DOHH2 (cell line): ENCODE results near the gene ADCY7.

ENCODE experiments used
- H3F3A ChIP-seq: fragments of 200-600 bp; sonication (generic), shearing (Covaris generic); 2 replicates; pipeline ENCODE4 v1.6.0; 2016; ENCODE audit warnings: antibody characterized with exemption, mild to moderate bottlenecking; ENCODE audit not compliant: control insufficient read depth, insufficient read depth
- H3K27ac ChIP-seq: fragments of 200-600 bp; sonication (generic); 2 replicates; pipeline ENCODE4 v1.5.1; 2014; ENCODE audit warnings: low read depth, mild to moderate bottlenecking, low read length, moderate library complexity
- H3K27me3 ChIP-seq: fragments of 200-600 bp; sonication (generic); 2 replicates; pipeline ENCODE4 v1.6.1; 2014; ENCODE audit warnings: mild to moderate bottlenecking, low read length, mixed read lengths; ENCODE audit not compliant: control insufficient read depth
- H3K36me3 ChIP-seq: fragments of 200-600 bp; sonication (generic); 2 replicates; pipeline ENCODE4 v1.6.1; 2014; ENCODE audit warnings: mild to moderate bottlenecking, low read length, moderate library complexity, mixed read lengths; ENCODE audit not compliant: control insufficient read depth
- H3K4me1 ChIP-seq: fragments of 200-600 bp; sonication (generic); 2 replicates; pipeline ENCODE4 v1.6.1; 2014; ENCODE audit warnings: mild to moderate bottlenecking, low read length, mixed read lengths; ENCODE audit not compliant: control insufficient read depth
- H3K4me2 ChIP-seq: fragments of 200-600 bp; sonication (generic); 2 replicates; pipeline ENCODE4 v1.6.0; 2014; ENCODE audit warnings: mild to moderate bottlenecking, low read length, moderate library complexity
- H3K4me3 ChIP-seq: fragments of 200-600 bp; sonication (generic); 2 replicates; pipeline ENCODE4 v1.5.1; 2014; ENCODE audit warnings: mild to moderate bottlenecking, low read length, mixed read lengths
- H3K79me2 ChIP-seq: fragments of 200-600 bp; sonication (generic); 2 replicates; pipeline ENCODE4 v1.6.1; 2014; ENCODE audit warnings: mild to moderate bottlenecking, low read length, mixed read lengths; ENCODE audit not compliant: control insufficient read depth
- H3K9me2 ChIP-seq: fragments of 200-600 bp; sonication (generic); replicated peaks from 2 replicates; pipeline ENCODE4 v1.6.1; 2014; ENCODE audit warnings: mild to moderate bottlenecking, low read length, mixed read lengths; ENCODE audit not compliant: control insufficient read depth
- H3K9me3 ChIP-seq: fragments of 200-600 bp; sonication (generic); 2 replicates; pipeline ENCODE4 v1.6.1; 2014; ENCODE audit warnings: antibody characterized with exemption, low read length, mixed read lengths; ENCODE audit not compliant: control insufficient read depth, insufficient read depth
- H4K20me1 ChIP-seq: fragments of 200-600 bp; sonication (generic); 2 replicates; pipeline ENCODE4 v1.6.0; 2014; ENCODE audit warnings: low read depth, mild to moderate bottlenecking, antibody characterized with exemption, low read length, moderate library complexity; ENCODE audit not compliant: control insufficient read depth, insufficient read depth
- CTCF ChIP-seq: fragments of 200-600 bp; sonication (generic); IDR thresholded peaks from one replicate; pipeline ENCODE4 v1.5.1; 2014; ENCODE audit warnings: antibody characterized with exemption, mild to moderate bottlenecking, low read depth, low read length; ENCODE audit not compliant: poor library complexity, severe bottlenecking
- EZH2phosphoT487 ChIP-seq: fragments of 200-600 bp; sonication (generic); IDR thresholded peaks from 2 replicates; pipeline ENCODE4 v1.6.1; 2017; ENCODE audit warnings: borderline replicate concordance, mild to moderate bottlenecking, antibody characterized with exemption, low read length, moderate library complexity, mixed read lengths

Gene ADCY7

GRCh38 chr16:50289950-50290764, 23.8 kb downstream of the ADCY7 start:
- H3K36me3 ChIP-seq, result peaks cover 7% of the 10 kb centered on the region; the same call in 1 of the 2 replicates
- H3K27ac ChIP-seq, result no peak overlapping the region
- no peaks in the 10 kb centered on the region for H3K4me1 ChIP-seq
- TF ChIP-seq CTCF, result no peak
- TF ChIP-seq EZH2phosphoT487, result no peak
- H3K9me3 ChIP-seq, result no peaks in the 10 kb centered on the region
- no peaks in the 10 kb centered on the region for H4K20me1 ChIP-seq
- no peaks in the 10 kb centered on the region for H3K27me3 ChIP-seq
- H3K9me2 ChIP-seq, result no peaks in the 10 kb centered on the region
- peaks cover 6% of the 10 kb centered on the region for H3K79me2 ChIP-seq
- no peak overlapping the region for H3K4me3 ChIP-seq
- H3K4me2 ChIP-seq, result no peak overlapping the region
- no peaks in the 10 kb centered on the region for H3F3A ChIP-seq

GRCh38 chr16:50290856-50291255, 24.5 kb downstream of the ADCY7 start:
- peaks cover 7% of the 10 kb centered on the region; the same call in 1 of the 2 replicates for H3K36me3 ChIP-seq
- no peak overlapping the region for H3K27ac ChIP-seq

GRCh38 chr16:50291719-50292565, 25.6 kb downstream of the ADCY7 start:
- TF ChIP-seq EZH2phosphoT487 (no peak), CTCF (no peak)
- H4K20me1 ChIP-seq, result no peaks in the 10 kb centered on the region
- no peak overlapping the region for H3K4me3 ChIP-seq
- no peaks in the 10 kb centered on the region for H3K27me3 ChIP-seq
- no peak overlapping the region for H3K27ac ChIP-seq
- H3K9me3 ChIP-seq, result no peaks in the 10 kb centered on the region
- no peak overlapping the region for H3K4me2 ChIP-seq
- no peaks in the 10 kb centered on the region for H3K9me2 ChIP-seq
- H3K4me1 ChIP-seq, result no peaks in the 10 kb centered on the region
- H3K36me3 ChIP-seq, result peaks cover 3% of the 10 kb centered on the region; the same call in 1 of the 2 replicates
- no peaks in the 10 kb centered on the region for H3F3A ChIP-seq
- no peaks in the 10 kb centered on the region for H3K79me2 ChIP-seq

More at GRCh38 chr16:50290856-50291255, 24.5 kb downstream of the ADCY7 start:
- Histone ChIP-seq H3K4me2 (no peak overlapping the region), H3F3A (no peaks in the 10 kb centered on the region), H4K20me1 (no peaks in the 10 kb centered on the region), H3K79me2 (no peaks in the 10 kb centered on the region), H3K4me3 (no peak overlapping the region), H3K4me1 (no peaks in the 10 kb centered on the region), H3K9me3 (no peaks in the 10 kb centered on the region), H3K9me2 (no peaks in the 10 kb centered on the region), H3K27me3 (no peaks in the 10 kb centered on the region)
- TF ChIP-seq CTCF (no peak), EZH2phosphoT487 (no peak)
